Panc1 (cell line): ENCODE measurements around the gene SLC16A7.
"Not testable (repeated sequence)": the region's sequence is repeated elsewhere in the genome, so short reads cannot be mapped to it uniquely, and the experiment has no call there.

Source experiments
- CTCF ChIP-seq: fragments of 450-650 bp; IDR thresholded peaks from 2 replicates; pipeline ENCODE4 v1.5.1; 2017; ENCODE audit warnings: mild to moderate bottlenecking
- POLR2AphosphoS5 ChIP-seq: IDR thresholded peaks from 2 replicates; pipeline ENCODE4 v1.6.1; 2012; ENCODE audit warnings: mild to moderate bottlenecking, low read depth, low read length, moderate library complexity
- REST ChIP-seq, 2 experiments: IDR thresholded peaks; 2 replicates each; pipeline ENCODE4 v1.6.1; 2011 to 2012; ENCODE audit warnings: low read depth in 2 of 2, control low read depth in 1 of 2, low read length in 1 of 2, mild to moderate bottlenecking in 1 of 2, moderate library complexity in 1 of 2; ENCODE audit not compliant: insufficient read depth in 1 of 2
- TCF7L2 ChIP-seq: IDR thresholded peaks from 2 replicates; pipeline ENCODE4 v1.6.1; 2011; ENCODE audit warnings: mild to moderate bottlenecking, low read depth, low read length, inconsistent platforms

- TF ChIP-seq REST (IDR thresholded peaks at IDR 0.05; ENCODE audit: insufficient read depth in 1 of 2, low read depth in 2 of 2, low read length in 1 of 2); CTCF; POLR2AphosphoS5; TCF7L2: not testable (repeated sequence)
These were observed 155.3 kb downstream of the SLC16A7 start for GRCh38 chr12:59751091-59751490.
